ENCODE results near the gene PLLP.

The PLLP gene

DNA sequence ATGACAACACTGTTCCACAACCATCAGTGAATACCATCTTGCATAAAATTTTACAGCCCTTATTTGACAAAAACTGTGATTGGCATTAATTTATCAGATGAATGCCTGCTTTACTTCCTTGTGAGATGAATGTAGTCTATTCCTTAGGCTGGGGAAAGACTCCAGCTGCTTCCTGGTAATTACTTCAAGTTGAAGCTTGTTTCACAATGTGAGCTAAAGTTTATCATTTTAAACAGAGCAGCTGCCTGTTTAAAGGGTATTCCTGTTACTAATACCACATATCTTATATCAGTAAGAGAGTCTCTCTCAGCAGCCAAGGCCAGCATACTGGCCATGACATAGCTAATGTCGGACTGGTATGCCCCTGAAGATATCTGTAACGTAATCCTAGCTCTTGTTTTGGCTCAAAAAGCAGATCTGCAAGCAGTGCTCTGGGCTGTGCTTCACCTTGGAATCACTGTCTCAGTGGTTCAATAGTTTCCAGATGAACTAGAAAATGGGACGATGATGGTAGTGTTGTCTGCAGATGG, 52.6 kb downstream of the PLLP start:
- no peak overlapping the region for H3K4me2 ChIP-seq
- H3K9me3 ChIP-seq (replicated peaks in 1 of 11) = no peaks in the 10 kb centered on the region
- H3K4me1 ChIP-seq = peaks cover 0 to 16% (median 6%) of the 10 kb centered on the region in 10 experiments; a peak in 10 of 20 replicates
- no peak overlapping the region for H3K4me3 ChIP-seq
- H3K27me3 ChIP-seq = no peaks in the 10 kb centered on the region
- H3K36me3 ChIP-seq = peaks cover 89 to 100% (median 100%) of the 10 kb centered on the region in 11 experiments
- H3K27ac ChIP-seq = no peak overlapping the region
- no peak overlapping the region for H3K9ac ChIP-seq
- TF ChIP-seq Cebpa-rat (IDR thresholded peaks at IDR 0.05) = no peak
- peaks cover 0 to 8% (median 0%) of the 10 kb centered on the region in 11 experiments; a peak in 1 of 22 replicates for H4K20me1 ChIP-seq

DNA sequence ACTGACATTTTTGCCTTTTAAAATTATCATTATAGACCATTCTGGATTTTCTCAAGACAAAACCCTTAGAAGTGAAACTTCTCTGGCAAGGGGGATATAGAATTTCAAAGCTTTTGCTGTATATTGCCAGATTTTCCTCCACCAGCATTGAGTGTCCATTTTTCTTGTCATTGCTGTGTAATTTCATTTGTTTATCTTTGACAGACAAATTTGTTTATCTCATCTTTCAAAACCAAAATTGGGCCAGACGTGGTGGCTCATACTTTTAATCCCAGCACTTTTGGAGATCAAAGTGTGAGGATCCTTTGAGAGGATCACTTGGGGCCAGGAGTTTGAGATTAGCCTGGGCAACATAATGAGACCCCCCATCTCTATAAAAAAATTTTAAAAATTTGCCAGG, 55.4 kb downstream of the PLLP start:
- H3K27ac ChIP-seq = no peak overlapping the region
- H3K9ac ChIP-seq = no peak overlapping the region
- H4K20me1 ChIP-seq = no peaks in the 10 kb centered on the region; a peak in 1 of 22 replicates
- no peak overlapping the region for H3K4me2 ChIP-seq
- no peaks in the 10 kb centered on the region for H3K4me1 ChIP-seq
- H3K9me3 ChIP-seq (replicated peaks in 1 of 11) = no peaks in the 10 kb centered on the region
- H3K36me3 ChIP-seq = peaks cover 98 to 100% (median 100%) of the 10 kb centered on the region in 11 experiments
- no peak for TF ChIP-seq Cebpa-rat (IDR thresholded peaks at IDR 0.05)
- H3K27me3 ChIP-seq = no peaks in the 10 kb centered on the region
- no peak overlapping the region for H3K4me3 ChIP-seq

DNA sequence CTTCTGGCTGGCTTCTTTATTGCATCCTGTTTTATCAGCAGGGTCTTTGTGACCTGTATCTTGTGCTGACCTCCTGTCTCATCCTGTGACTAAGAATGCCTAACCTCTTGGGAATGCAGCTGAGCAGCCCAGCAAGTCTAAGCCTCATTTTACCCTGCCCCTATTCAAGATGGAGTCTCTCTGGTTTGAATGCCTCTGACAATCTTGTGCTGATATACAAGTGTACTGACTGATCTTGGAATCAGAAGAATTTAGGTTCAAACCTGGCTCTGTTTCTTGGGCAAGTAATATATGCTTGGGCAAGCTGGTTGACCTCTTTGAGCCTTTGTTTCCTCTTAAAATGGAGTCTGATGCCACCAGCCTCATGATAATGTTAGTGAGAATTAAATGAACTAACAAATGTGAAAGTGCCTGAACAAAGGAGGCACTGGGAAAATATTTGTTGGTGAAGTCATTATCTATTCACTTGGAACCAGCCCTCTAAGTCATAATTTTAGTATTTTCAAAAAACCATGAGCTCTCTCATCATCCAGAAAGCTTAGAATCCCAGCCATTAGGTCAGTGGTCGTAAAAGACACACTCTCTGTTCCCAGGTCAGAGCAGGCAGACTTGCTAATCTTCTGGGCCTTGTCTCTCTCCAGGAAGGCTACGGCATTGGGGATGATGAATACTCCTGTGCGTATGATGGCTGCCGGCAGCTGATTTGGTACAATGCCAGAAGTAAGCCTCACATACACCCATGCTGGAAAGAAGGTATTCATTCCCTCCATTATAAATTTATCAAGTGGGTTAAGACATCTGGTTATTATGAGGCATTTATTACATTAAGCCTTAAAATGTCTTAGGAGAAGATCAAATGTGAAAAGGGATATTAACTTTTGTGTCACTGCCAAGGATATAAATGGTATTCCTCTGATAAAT, 57.5 kb downstream of the PLLP start:
- Histone ChIP-seq H3K4me3 (no peak overlapping the region), H3K9me3 (replicated peaks in 1 of 11) (no peaks in the 10 kb centered on the region), H3K9ac (no peak overlapping the region), H3K27ac (no peak overlapping the region), H3K36me3 (peaks cover 98 to 100% (median 100%) of the 10 kb centered on the region in 11 experiments), H4K20me1 (no peaks in the 10 kb centered on the region; a peak in 1 of 22 replicates), H3K4me1 (no peaks in the 10 kb centered on the region), H3K4me2 (no peak overlapping the region), H3K27me3 (no peaks in the 10 kb centered on the region)
- TF ChIP-seq Cebpa-rat (IDR thresholded peaks at IDR 0.05) = no peak

DNA sequence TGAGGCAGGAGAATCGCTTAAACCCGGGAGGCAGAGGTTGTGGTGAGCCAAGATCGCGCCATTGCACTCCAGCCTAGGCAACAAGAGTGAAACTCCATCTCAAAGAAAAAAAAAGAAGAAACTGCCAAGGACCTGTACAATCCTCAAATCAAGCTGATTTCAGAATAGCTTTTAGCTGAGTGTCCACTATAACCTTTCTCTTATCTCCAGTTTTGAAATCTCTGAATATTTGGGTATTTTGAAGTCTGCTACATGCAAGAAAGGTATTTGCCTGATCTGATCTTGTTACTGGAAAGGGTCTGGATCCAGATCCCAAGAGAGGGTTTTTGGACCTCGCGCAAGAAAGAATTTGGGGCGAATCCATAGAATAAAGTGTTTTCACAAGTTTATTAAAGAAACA, 58.5 kb downstream of the PLLP start:
- TF ChIP-seq Cebpa-rat (IDR thresholded peaks at IDR 0.05) = no peak
- H3K27ac ChIP-seq = no peak overlapping the region
- no peaks in the 10 kb centered on the region for H3K4me1 ChIP-seq
- no peak overlapping the region for H3K4me2 ChIP-seq
- H3K9me3 ChIP-seq (replicated peaks in 1 of 11) = no peaks in the 10 kb centered on the region
- H3K27me3 ChIP-seq = no peaks in the 10 kb centered on the region
- H3K9ac ChIP-seq = no peak overlapping the region
- peaks cover 98 to 100% (median 100%) of the 10 kb centered on the region in 11 experiments for H3K36me3 ChIP-seq
- no peaks in the 10 kb centered on the region; a peak in 1 of 22 replicates for H4K20me1 ChIP-seq
- H3K4me3 ChIP-seq = no peak overlapping the region

DNA sequence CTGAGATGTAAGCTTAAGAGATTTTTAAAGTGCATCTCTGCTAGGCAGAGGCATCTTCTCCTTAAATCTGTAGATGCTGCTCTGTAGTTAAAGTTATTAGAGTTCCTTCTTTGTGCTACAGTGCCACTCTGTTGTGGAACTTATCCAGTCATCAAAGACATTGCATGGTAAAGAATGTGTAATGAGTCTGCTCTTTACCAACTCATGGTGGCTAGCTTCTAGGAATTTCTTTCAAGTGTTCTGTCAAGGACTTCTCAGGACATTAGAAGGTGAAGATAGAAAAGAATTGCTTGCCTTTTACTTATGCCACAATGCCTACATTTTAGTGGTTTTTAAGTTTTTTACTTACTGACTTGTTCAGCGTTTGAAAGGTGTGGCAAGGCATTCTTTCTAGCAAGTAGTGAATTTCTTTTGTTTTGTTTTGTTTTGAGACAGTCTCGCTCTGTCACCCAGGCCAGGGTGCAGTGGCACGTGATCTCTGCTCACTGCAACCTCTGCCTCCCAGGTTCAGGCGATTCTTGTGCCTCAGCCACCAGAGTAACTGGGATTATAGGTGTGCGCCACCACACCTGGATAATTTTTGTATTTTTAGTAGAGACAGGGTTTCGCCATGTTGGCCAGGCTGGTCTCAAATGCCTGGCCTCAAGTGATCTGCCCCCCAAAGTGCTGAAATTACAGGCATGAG, 59.7 kb downstream of the PLLP start:
- H3K4me2 ChIP-seq = no peak overlapping the region
- no peak overlapping the region for H3K4me3 ChIP-seq
- peaks cover 0 to 3% (median 0%) of the 10 kb centered on the region in 11 experiments; a peak in 5 of 22 replicates for H3K9me3 ChIP-seq (replicated peaks in 1 of 11)
- H3K9ac ChIP-seq = no peak overlapping the region
- no peaks in the 10 kb centered on the region for H3K27me3 ChIP-seq
- H3K4me1 ChIP-seq = no peaks in the 10 kb centered on the region
- TF ChIP-seq Cebpa-rat (IDR thresholded peaks at IDR 0.05) = no peak
- no peak overlapping the region for H3K27ac ChIP-seq
- H3K36me3 ChIP-seq = peaks cover 98 to 100% (median 100%) of the 10 kb centered on the region in 11 experiments
- no peaks in the 10 kb centered on the region; a peak in 1 of 22 replicates for H4K20me1 ChIP-seq

DNA sequence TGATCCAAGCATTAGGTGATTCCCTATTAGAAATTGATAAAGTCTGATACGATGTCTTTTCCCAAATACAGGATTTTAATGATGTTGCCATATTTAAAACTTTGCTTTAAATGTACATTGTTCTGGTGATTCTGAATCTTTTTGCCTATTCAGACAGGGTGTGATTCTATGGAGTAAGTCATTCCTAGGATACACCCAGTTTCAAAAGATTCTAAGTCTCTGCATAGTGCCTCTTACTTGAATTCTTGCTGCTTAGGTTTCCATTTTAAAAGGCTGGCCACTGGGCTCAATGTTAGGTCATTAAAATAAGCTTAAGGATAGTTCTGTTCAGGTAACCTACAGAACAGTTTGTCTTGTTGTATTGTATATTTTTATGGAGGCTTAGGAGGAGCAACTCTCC, 61.4 kb downstream of the PLLP start:
- Histone ChIP-seq H3K9me3 (replicated peaks in 1 of 11) (peaks cover 8 to 20% (median 14%) of the 10 kb centered on the region in 11 experiments; a peak in 20 of 22 replicates), H3K9ac (no peak overlapping the region), H3K27ac (no peak overlapping the region), H3K4me1 (no peaks in the 10 kb centered on the region), H3K27me3 (no peaks in the 10 kb centered on the region), H3K4me3 (no peak overlapping the region), H3K4me2 (no peak overlapping the region), H4K20me1 (no peaks in the 10 kb centered on the region; a peak in 1 of 22 replicates), H3K36me3 (peaks cover 97 to 100% (median 98%) of the 10 kb centered on the region in 11 experiments)
- no peak for TF ChIP-seq Cebpa-rat (IDR thresholded peaks at IDR 0.05)

DNA sequence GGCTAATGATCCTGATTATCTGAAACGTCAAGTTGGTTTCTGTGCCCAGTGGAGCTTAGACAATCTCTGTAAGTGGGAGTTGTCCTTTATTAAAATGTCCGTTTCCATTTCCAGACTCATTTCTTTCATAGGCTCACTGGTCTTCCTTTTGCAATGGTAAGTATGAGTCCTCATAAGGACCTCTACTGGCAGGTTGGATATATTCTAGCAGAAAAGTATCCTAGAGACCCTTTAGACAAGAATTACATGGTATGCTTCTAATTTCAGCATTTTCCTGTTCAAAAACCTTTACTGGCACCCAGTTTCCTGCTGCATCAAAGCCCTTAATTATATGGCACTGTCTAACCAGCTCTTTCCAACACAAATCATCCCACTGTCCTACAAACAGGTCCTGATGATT, 67.5 kb downstream of the PLLP start:
- Histone ChIP-seq H3K4me3 (0 out of 20 replicates have a peak overlapping the region, but pooled peaks of 4 of the 10 experiments have one; percentile 6 to 26 (median 10)), H3K9me3 (replicated peaks in 1 of 11) (peaks cover 44 to 70% (median 56%) of the 10 kb centered on the region in 11 experiments), H3K36me3 (peaks cover 96 to 100% (median 98%) of the 10 kb centered on the region in 11 experiments), H3K27ac (no peak overlapping the region), H3K9ac (no peak overlapping the region), H4K20me1 (no peaks in the 10 kb centered on the region), H3K4me2 (no peak overlapping the region), H3K27me3 (no peaks in the 10 kb centered on the region), H3K4me1 (no peaks in the 10 kb centered on the region)
- no peak for TF ChIP-seq Cebpa-rat (IDR thresholded peaks at IDR 0.05)

DNA sequence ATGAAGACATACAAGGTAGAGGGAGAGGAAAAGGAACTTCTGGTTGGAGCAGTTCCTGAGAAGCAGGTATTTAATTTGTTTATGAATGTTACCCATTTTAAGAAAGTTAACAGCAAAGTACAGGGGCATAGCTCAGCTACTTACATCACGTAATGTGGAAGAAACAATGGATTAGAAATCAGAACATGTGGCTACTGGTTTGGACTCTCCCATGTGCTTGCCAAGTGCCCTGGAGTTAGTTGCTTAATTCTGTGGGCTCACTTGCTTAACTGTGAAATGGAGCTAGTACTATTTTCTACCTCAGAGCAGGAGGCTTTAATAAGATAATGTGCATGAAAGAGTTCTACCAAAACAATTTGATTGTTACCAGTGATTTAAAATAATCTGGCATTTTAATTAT, 71.0 kb downstream of the PLLP start:
- Histone ChIP-seq H3K4me1 (no peaks in the 10 kb centered on the region), H3K4me2 (no peak overlapping the region), H4K20me1 (no peaks in the 10 kb centered on the region), H3K4me3 (no peak overlapping the region), H3K9me3 (replicated peaks in 1 of 11) (peaks cover 40 to 54% (median 46%) of the 10 kb centered on the region in 11 experiments), H3K9ac (no peak overlapping the region), H3K36me3 (peaks cover 97 to 99% (median 98%) of the 10 kb centered on the region in 11 experiments), H3K27me3 (no peaks in the 10 kb centered on the region), H3K27ac (no peak overlapping the region)
- no peak for TF ChIP-seq Cebpa-rat (IDR thresholded peaks at IDR 0.05)

DNA sequence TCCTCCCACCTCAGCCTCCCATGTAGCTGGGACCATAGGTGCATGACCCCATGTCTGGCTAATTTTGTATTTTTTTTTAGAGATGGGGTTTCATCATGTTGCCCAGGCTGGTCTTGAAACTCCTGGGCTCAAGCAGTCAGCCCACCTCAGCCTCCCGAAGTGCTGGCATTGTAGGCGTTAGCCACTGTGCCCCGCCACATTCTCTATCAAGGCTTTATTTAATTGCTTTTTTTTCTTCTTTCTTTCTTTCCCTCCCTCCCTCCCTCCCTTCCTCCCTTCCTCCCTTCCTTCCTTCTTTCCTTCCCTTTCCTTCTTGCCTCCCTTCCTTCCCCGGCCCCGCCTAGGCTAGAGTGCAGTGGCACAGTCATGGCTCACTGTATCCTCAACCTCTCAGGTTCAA, 74.7 kb downstream of the PLLP start:
- no peak overlapping the region for H3K4me2 ChIP-seq
- no peak overlapping the region for H3K4me3 ChIP-seq
- no peak overlapping the region for H3K27ac ChIP-seq
- no peaks in the 10 kb centered on the region for H3K27me3 ChIP-seq
- peaks cover 3 to 18% (median 10%) of the 10 kb centered on the region in 11 experiments; a peak in 19 of 22 replicates for H3K9me3 ChIP-seq (replicated peaks in 1 of 11)
- peaks cover 95 to 99% (median 97%) of the 10 kb centered on the region in 11 experiments for H3K36me3 ChIP-seq
- no peaks in the 10 kb centered on the region for H3K4me1 ChIP-seq
- no peak for TF ChIP-seq Cebpa-rat (IDR thresholded peaks at IDR 0.05)
- H3K9ac ChIP-seq = no peak overlapping the region
- H4K20me1 ChIP-seq = peaks cover 0 to 29% (median 11%) of the 10 kb centered on the region in 11 experiments; a peak in 7 of 22 replicates
